GM18907 (cell line): ENCODE results near the gene CHN1.

ENCODE experiments used
- ATAC-seq: cut with Tn5 transposase; IDR thresholded peaks from one replicate; pipeline ENCODE4 v1.9.1; 2021; ENCODE audit warnings: mild to moderate bottlenecking, moderate library complexity; ENCODE audit not compliant: unreplicated experiment

CHN1 gene

DNA sequence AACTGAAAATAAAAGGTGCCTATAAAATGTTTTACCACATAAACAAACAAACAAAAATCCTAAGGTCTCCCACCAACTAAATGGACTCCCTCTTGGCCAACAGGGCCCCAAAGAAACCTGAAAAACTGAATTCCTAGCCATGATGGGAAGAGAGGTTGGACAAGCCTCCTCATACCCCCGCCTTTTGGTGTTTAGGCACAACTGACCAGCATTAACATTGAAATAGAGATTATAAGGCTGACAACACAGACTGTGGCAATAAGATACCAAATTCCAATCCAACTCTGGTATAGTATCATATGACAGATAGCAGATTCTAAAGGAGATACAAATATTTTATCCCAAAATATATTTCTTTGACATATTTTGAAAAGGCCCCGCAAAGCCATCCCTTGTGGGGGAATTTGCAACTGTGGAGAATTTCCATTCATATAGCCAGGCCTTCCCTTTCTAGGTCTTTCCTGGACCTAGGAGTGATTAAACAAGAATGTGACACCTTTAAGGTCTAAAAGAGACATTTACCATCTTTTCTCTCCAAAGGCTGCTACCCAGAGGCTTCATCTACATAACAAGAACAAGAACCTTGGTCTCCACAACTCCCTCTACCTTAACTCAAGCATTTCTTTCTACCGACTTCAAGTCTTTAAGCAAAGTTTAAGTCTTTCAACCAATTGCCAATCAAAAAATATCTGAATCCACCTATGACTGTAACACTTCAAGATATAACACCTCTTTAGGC, 80.0 kb downstream of the CHN1 start:
- ATAC-seq = no peak

DNA sequence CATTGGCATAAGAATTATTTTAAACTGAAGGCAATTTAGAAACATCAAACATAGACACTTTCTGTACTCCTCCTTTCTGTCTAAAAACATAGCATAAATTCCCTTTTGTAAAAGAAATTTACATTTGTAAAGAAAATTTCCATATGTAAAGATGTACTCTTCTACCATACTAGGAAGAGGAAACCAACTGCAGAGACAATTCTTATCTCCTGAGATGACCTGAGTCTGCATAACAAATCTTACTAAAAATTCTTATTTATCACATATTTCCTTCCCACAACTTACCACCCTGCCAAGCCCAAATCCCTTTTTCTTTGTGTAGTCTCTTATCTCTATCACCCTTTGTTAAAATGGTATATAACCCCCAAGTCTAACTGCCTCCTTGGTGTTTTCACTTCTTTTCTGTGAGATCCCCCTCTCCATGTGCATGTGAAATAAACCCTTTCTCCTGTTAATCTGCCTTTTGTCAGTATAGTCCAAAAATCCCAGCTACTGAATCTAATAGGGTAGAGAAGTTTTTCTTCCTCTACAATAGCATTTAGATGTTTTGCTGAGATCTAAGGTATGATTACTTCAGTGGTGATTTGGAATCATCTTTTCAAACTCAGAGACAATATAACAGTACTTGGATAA, 81.0 kb downstream of the CHN1 start:
- ATAC-seq = no peak

DNA sequence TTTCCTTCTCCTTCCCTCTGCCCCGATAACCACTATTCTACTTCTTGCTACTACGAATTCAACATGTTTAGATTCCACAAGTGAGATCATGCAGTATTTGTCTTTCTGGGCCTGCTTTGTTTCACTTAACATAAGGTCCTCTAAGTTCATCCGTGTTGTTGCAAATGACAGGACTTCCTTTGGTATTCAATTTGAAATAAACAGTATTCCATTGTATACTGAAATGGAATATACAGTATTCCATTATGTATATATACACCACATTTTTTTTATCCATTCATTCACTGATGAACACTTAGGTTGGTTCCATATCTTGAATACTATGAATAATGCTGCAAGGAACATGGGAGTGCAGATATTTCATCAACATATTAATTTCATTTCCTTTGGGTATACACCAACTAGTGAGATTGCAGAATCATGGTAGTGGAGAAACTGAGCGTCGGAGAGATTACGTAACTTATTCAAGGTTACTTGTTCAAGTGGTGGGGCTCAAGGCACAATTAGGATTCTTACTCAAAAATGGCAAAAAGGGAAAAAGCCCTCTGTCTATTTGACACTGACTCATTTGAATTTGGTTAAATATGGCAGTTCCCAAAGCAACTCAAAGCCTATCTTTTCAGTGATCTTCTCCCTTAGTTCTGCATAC, 85.1 kb downstream of the CHN1 start:
- no peak for ATAC-seq

DNA sequence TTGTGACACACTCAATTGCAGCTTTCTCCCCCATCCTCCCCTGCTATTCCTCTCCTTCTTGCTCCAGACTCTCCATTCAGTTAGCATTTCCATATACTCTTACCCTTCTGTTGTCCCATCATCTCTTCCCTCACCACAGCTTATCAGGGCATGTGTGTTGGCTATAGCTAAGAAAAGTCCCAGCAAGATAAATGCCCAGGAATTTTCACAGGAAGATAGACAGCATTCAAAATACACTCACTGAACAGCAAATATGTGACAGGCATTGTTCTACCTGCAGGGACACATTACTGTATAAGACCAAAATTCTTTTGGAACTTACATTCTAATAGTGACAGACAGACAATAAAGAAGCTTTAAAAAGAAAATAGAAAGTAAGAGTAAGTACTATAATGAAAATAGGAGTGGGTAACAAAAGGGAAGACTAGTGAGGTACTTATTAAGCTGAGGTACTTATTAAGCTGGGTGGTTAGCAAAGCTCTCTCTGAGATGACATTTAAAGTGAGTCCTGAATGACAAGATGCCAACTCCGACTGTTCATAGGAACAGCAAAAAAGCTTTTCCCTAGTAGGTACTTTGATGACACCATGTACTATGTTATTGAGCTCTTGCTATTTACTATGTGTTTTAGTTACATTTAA, 86.2 kb downstream of the CHN1 start:
- no peak for ATAC-seq

DNA sequence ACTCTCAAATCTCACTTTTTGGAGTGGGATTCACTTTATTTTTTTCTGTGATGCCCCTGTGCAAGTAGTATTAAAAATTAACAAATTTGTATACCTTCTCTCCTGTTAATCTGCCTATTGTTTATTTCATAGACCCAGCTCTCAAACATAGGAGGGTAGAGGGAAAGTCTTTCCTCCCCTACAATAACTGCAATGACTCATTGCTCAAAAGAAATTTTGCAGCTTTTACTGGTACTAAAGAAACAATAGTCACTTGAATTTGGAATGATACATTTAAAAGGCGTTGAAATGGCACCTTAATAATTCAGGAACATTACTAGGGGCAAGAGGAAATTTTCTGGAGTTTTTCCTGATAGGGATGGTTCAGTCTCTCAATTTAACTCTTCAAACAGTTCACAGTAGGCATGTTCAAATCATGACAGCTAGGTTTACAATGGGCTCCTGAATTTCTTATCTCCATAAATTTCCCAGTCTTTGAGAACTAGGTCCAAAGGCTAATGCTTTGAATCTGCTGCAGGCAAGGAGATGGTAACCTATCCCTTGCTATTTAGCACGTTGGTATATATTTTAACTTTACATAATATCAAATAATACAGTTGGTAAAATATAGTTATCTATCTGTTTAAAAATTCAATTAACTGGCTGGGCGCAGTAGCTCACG, 88.8 kb downstream of the CHN1 start:
- no peak for ATAC-seq

DNA sequence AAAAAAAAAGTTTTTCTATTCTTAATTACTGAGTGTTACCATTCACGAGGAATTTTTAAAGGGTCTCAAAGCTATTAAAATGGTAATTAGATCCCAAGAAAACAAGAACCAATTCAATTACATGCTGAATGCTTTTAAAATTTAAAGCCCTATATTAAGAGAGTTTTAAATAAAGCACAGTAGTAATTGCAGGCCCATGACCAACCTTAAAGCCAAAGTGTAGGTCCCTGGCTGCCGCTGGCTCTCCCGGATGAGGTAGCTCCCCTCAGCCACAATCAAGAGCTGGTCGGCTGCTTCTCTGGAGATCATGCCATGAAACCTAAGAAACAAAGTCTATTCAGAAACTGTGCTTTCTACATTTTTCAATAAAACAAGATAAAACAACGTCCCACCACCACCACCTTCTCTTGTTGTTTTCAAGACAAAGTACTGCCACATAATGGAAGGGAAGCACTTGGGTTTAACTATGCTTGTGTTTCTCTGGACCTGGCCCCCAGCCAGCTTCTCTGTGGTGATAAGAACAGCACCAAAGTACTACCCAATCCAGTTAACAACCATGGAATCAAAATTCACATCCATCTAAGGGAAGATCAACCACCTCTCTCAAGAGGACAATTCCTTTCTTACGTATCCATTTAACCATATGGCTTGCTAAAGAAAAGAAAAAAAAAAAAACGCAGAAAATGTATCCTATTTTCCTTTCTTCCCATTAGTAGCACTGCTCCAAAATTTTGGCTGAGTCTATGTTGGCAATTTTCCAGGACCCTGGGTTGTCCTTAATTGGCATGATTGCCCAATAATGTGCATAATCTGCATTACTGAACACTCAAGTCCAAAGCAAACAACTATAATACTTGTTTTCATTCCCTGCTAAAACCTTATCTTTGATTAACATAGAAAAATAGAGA, 90.1 kb downstream of the CHN1 start:
- ATAC-seq = no peak

DNA sequence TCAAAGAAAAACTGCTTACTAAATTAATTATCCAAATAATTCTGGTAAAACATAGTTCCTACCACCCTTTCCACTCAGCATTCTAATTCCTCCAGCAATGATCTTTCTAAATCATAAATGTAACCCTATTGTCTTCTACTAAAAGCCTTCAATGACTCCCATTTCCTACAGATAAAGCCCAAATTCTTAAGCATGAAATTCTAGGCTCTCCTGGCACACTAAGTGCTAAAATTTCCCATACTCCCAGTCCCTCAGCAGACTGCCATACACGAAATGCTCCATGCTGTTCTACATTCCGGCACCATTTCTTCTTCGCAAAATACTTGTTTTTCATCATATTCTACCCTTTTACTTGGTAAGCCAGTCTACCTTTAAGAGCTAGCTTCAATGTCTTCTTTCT, 96.9 kb downstream of the CHN1 start:
- no peak for ATAC-seq

DNA sequence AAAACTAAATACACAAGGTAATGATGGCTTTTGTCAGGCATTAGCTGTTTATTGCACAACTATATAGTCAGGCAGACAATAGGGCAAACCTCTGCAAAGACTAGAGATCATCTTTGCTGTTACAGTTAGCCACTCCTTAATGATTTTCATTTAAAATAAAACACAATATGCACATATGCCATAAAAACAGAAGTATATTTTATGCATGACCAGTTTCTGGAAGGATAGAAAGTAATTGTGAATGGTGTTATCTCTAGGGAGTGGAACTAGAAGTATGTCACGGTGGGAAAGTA, 102.0 kb downstream of the CHN1 start:
- ATAC-seq = no peak

DNA sequence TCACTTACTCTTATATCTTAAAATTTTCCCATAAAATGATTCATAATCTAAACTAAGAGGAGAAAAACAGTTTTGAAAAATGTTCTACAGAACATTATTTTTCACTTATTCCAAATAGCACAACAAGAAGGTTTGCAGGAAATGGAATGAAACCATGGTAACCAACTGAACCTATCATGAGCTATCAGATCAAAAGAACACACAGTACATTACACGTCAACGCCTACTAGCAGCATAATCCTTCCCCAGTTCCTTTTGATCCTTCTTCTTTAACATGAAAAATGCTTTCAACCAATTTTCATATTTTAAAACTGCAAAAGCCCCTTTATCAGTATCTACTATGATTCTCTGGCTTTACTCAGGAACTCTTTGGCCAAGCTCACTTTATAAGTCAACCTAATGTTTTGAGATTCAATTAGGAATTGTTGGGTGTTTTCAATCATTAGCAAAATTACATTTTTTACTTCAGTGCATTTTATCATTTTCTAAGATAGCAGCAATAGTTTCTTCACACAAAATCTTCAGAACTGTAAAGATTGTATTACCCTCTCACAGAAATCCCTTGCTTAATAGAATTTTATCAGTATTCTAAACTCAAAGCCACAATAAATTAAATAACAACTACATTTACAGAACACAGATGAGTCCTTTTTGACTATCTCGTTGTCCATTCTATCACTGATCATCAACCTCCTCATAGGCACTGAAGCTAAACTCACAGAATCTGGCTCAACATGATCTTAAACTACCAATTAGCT, 102.5 kb downstream of the CHN1 start:
- no peak for ATAC-seq

DNA sequence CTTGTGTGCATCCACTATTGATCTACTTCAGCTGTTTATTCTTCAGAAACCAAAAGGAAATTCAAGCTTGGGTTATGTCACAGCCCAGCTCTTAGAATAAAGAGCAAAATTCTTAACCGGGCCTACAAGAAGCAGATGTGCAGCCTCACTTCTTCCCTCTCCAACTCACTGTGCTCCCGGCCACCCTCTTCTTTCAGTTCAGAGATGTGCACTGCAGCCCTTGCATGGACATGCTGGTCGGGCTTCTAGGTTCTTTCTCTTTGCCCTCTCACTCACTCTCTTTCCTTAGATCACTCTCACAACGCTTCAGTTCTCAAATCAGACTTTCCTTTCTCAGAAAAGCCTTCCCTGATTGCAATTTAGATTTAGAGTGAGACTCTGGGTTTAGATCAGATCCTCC, 104.1 kb downstream of the CHN1 start:
- ATAC-seq = no peak

DNA sequence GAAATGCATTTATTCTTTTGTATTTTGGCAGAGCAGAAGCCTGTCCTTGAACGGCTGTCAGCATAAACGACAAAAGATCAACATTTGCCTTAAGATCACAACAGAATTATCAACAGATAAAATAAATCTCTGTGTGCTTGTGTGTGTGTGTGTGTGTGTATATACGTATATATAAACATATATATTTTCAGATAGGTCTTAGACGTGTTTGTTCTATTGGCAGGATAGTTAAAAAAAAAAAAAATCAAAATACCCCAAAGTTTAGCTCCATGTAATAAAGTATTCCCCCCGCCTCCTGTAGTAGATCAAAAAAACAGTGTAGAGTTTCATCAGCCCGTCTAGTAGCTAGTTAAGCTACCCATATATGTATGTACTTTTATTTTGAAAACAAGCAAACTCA, 107.9 kb downstream of the CHN1 start:
- no peak for ATAC-seq

DNA sequence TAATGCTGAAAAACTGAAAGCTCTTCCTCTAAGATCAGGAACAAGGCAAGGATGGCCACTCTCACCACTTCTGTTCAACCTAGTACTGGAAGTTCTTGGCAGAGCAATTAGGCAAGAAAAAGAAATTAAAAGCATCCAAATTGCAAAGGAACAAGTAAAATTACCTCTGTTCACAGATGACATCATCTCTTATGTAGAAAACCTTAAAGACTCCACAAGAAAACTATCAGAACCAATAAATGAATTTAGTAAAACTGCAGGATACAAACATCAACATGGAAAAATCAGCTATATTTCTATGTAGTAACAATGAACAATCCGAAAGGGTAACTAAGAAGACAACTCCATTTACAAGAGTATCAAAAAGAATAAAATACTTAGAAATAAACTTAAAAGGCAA, 112.2 kb downstream of the CHN1 start:
- no peak for ATAC-seq

DNA sequence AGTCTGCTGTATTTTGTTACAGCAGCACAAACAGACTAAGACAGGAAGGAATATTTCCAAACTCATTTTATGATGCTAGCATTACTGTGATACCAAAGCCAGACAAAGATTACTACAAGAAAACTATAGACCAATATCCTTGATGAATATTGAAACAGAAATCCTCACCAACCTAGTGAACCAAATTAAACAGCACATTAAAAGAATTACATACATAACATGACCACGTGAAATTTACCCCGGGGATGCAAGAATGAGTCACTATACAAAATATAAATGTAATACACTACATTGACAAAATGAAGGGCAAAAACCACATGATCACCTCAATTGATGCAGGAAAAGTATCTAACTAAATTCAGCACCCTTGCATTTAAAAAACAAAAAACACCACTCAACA, 112.6 kb downstream of the CHN1 start:
- ATAC-seq = no peak

DNA sequence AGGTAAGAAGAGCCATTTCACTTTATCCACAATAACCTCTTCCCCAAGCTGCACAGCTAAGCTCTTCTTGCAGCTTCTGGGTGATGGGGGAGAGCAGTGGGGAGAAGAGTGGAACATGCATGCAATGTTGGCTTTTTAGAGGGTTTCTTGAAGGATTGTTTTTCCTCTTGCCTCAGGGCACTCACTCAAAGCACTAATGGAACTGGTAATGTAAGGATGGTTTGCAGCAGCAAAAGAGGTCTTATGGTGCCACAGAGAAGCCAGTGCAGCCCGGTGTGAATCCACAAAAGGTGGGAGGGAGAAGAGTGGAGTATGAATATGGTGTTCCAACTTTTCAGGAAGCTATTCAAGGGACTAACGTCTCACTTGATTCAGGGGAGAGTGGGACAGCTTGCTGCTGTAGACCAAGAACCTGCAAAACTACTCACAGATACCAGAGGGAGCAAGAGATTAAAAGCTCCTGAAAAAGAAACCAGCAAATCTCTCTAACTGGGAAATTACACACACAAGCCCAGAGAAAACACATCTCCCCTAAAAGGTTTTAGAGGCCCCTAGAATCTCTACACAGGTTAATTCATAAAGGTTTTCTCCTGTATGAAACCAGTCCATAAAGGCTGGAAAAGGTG, 116.4 kb downstream of the CHN1 start:
- ATAC-seq = no peak

DNA sequence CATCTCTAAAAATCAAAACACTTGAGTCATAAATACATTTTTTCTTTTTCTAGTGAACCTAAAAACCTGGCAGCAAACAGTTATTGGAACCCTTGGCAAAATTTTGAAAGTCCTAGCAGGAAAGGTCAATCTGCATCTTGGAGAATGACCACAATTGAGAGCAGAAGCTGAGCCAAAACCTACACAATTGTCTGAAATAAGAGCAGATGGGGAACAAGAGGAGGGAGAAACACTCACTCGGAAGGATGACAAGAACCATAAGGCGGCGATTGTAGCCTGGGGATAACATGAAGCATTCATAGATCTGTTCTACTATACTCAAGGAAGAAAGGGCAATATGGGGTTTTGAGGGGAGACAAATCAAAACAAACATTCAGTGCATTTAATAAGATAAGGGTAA, 117.0 kb downstream of the CHN1 start:
- ATAC-seq = no peak

DNA sequence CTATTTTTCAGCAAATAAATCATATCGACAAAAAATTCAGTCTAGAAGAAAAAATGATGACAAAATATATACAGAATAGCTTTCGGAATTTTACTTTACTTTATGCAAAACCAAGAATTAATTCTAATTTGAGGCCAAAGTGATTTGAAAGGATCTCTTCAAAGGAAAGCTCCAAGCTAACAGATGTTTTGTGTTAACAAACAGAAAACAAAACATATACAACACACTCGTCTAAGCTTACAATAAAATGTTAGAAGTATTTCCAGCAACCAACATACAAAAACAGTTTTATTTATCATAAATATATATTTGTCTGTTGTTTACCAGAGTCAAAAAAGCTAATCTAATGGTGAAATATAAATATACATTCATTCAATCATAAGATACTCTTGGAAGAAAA, 122.8 kb downstream of the CHN1 start:
- ATAC-seq = no peak

DNA sequence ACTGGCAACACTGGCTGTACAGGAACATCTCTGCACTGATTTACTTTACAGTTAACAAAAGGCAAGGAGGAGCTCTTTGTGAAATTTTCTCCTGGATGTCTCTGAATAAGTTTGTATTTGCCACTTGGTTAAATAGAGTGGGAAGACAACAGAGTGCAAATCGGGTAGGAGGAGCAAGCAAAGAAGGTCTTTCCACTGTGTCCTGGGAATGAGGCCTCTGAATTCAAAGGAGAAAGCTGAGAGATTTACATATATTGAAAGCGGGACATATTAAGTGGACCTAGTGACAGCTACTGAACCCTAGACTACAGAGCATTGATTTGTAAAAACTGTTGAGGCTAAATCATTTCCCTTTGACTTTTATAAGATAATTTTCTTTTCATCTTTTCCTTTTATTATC, 123.5 kb downstream of the CHN1 start:
- ATAC-seq = no peak

DNA sequence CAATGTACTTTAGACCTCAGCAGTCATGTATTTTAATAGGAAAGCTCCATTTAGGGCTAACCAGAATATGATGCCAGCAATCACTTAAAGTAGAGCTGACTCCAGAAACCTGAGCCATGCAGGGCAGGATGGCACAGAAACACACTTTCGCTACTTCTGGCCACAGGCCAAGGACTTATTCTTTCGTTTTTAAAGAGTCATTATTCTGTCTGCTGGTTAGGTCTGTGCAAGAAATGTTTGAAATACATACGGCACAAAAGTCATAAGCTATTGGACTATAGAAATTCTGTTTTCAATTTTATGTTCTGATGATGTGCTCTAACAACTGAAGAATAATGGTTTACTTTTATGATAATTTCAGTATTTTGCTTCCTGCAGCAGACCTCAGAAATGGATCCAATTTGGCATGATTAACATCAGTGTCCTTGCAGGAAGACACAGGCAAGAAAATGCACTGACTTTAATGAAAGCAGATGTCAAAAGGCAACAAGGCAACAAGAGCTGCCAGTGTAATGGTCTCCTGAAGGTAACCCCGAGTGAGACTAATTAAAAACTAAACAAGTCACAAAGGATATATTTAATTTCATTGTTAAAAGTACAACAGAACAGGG, 126.5 kb downstream of the CHN1 start:
- ATAC-seq = no peak

DNA sequence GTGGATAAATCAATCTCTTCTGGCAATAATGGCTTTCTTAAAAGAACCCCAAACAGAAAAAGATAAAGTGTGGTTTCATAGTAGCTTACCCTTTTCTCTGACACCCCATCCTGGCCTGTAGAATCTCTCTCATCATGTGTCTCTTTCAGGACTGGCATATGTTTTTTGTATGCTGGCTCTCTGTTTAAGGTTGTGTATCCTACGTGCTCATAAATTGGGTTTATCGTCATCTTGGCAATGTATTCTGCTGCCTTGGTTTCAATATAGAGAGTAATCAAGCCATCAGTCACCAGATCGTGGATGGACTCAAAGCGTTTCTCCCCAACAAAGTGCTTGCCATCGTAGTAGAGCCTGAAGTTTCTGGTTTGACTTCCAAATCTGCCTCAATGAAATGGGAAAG, 127.4 kb downstream of the CHN1 start:
- ATAC-seq = no peak
